Thyroid gland (tissue), 4 donors: Measurements from ENCODE around the gene CD58. TPM values are rescaled to one million over a fixed set of nuclear protein-coding genes. Genes with fewer than 3 reads are reported as not detected.

ENCODE experiments used
- DNase-seq, 2 donors: peaks; one replicate each; pipeline ENCODE4 v3.0.0-alpha.2; 2019
- H3K27ac ChIP-seq, 3 donors: fragments of 200-600 bp; sonication (generic); 1 replicate in 2 of 3; 2 replicates in 1 of 3; pipeline ENCODE4 v1.5.1; 2016 to 2019; ENCODE audit warnings: mild to moderate bottlenecking in 1 of 3, moderate library complexity in 1 of 3
- H3K27me3 ChIP-seq: fragments of 200-600 bp; sonication (generic); one replicate; pipeline ENCODE4 v1.5.1; 2019
- H3K36me3 ChIP-seq, 2 donors: fragments of 200-600 bp; sonication (generic); one replicate each; pipeline ENCODE4 v1.5.1; 2016 to 2019
- H3K4me1 ChIP-seq, 2 donors: fragments of 200-600 bp; sonication (generic); one replicate each; pipeline ENCODE4 v1.5.1; 2017 to 2019
- H3K4me3 ChIP-seq, 3 donors: fragments of 200-600 bp; sonication (generic); replicated peaks in 1 of 3; 1 replicate in 2 of 3; 2 replicates in 1 of 3; pipeline ENCODE4 v1.5.1; 2016; ENCODE audit warnings: mild to moderate bottlenecking in 1 of 3
- H3K9me3 ChIP-seq: fragments of 200-600 bp; sonication (generic); one replicate; pipeline ENCODE4 v1.5.1; 2017
- POLR2A ChIP-seq, 2 donors: fragments of 450-650 bp; IDR thresholded peaks; one replicate each; pipeline ENCODE4 v1.6.1; 2017; ENCODE audit warnings: antibody characterized with exemption in 2 of 2, mild to moderate bottlenecking in 2 of 2, moderate library complexity in 1 of 2
- WGBS, 2 donors: methylation state at CpG; one replicate each; pipeline ENCODE4 v1.1.5; 2017; 5-methylcytosine and 5-hydroxymethylcytosine counted together
- intact Hi-C: fragments of 100-400 bp; cut with DNase I; formaldehyde crosslinking; loops from one replicate; pipeline ENCODE4 v1.15.1; 2023
- total RNA-seq, 4 donors: library from RNA; depleted of rRNA; stranded (reverse); fragments of >200 nt; gene quantifications; one replicate each; pipeline ENCODE4 v1.2.3, GENCODE V29; 2016
- TF ChIP-seq, protein P1 (sequence below), 6 experiments: fragments of 200-600 bp in 3 of 6; fragments of 450-650 bp in 3 of 6; sonication (generic) in 3 of 6; IDR thresholded peaks; one replicate each; pipeline ENCODE4 v1.5.1; 2016 to 2019; ENCODE audit warnings: antibody characterized with exemption in 6 of 6, mild to moderate bottlenecking in 2 of 6, inconsistent platforms in 1 of 6, moderate library complexity in 1 of 6

Gene CD58
- total RNA-seq, 4 donors from 2014 or later, result 17.5 to 51.9 (median 23.1) TPM

GRCh38 chr1:116496380-116496779 lies 74.4 kb downstream of the CD58 start:
- Histone ChIP-seq H3K36me3 (no peaks in the 10 kb centered on the region), H3K27ac (no peak overlapping the region), H3K27me3 (no peaks in the 10 kb centered on the region), H3K4me3 (no peak overlapping the region), H3K4me1 (no peaks in the 10 kb centered on the region), H3K9me3 (no peaks in the 10 kb centered on the region)
- intact Hi-C loops, result loop anchor here (5.0 kb wide), 2 partner anchors 349 to 364 kb away; no protein-coding TSS in a partner anchor
- 76 to 86% methylated on average over 3 of the region's 3 CpGs for whole genome bisulfite sequencing, 2 donors
- DNase-seq, result no peak
- TF ChIP-seq, protein P1, sequence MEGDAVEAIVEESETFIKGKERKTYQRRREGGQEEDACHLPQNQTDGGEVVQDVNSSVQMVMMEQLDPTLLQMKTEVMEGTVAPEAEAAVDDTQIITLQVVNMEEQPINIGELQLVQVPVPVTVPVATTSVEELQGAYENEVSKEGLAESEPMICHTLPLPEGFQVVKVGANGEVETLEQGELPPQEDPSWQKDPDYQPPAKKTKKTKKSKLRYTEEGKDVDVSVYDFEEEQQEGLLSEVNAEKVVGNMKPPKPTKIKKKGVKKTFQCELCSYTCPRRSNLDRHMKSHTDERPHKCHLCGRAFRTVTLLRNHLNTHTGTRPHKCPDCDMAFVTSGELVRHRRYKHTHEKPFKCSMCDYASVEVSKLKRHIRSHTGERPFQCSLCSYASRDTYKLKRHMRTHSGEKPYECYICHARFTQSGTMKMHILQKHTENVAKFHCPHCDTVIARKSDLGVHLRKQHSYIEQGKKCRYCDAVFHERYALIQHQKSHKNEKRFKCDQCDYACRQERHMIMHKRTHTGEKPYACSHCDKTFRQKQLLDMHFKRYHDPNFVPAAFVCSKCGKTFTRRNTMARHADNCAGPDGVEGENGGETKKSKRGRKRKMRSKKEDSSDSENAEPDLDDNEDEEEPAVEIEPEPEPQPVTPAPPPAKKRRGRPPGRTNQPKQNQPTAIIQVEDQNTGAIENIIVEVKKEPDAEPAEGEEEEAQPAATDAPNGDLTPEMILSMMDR (IDR thresholded peaks at IDR 0.05), result no peak
- TF ChIP-seq POLR2A (IDR thresholded peaks at IDR 0.05), result no peak

GRCh38 chr1:116495535-116495934 lies 75.3 kb downstream of the CD58 start:
- Histone ChIP-seq H3K4me1 (no peaks in the 10 kb centered on the region), H3K9me3 (no peaks in the 10 kb centered on the region), H3K36me3 (no peaks in the 10 kb centered on the region), H3K27me3 (no peaks in the 10 kb centered on the region), H3K27ac (no peak overlapping the region), H3K4me3 (no peak overlapping the region)
- 43 to 64% methylated on average over 3 of the region's 4 CpGs for WGBS, 2 donors
- DNase-seq, result no peak
- intact Hi-C loops, result loop anchor here (5.0 kb wide), 2 partner anchors 348 to 363 kb away; no protein-coding TSS in a partner anchor
- TF ChIP-seq, protein P1 (IDR thresholded peaks at IDR 0.05), result no peak
- TF ChIP-seq POLR2A (IDR thresholded peaks at IDR 0.05), result no peak

GRCh38 chr1:116494745-116495144 lies 76.1 kb downstream of the CD58 start:
- intact Hi-C loops, result loop anchor here (5.0 kb wide), 2 partner anchors 347 to 362 kb away; no protein-coding TSS in a partner anchor
- no peak overlapping the region for H3K27ac ChIP-seq
- TF ChIP-seq POLR2A (IDR thresholded peaks at IDR 0.05), result no peak
- TF ChIP-seq, protein P1 (IDR thresholded peaks at IDR 0.05), result no peak
- H3K36me3 ChIP-seq, result no peaks in the 10 kb centered on the region
- 84 to 85% methylated on average over 2 of the region's 2 CpGs for WGBS, 2 donors
- H3K4me1 ChIP-seq, result no peaks in the 10 kb centered on the region
- H3K27me3 ChIP-seq, result no peaks in the 10 kb centered on the region
- no peak for DNase-seq
- H3K9me3 ChIP-seq, result no peaks in the 10 kb centered on the region
- H3K4me3 ChIP-seq, result no peak overlapping the region

- DNase-seq, result no peak
- no peaks in the 10 kb centered on the region for H3K9me3 ChIP-seq
- intact Hi-C loops, result no loop called here
- no peak overlapping the region for H3K27ac ChIP-seq
- H3K4me1 ChIP-seq, result peaks cover 0 to under 1% of the 10 kb centered on the region in 2 donors
- no peaks in the 10 kb centered on the region for H3K36me3 ChIP-seq
- WGBS, 2 donors, result 85 to 91% methylated on average over 12 of the region's 12 CpGs
- no peak overlapping the region for H3K4me3 ChIP-seq
- TF ChIP-seq, protein P1 (IDR thresholded peaks at IDR 0.05), result no peak
- no peak for TF ChIP-seq POLR2A (IDR thresholded peaks at IDR 0.05)
- H3K27me3 ChIP-seq, result no peaks in the 10 kb centered on the region
These were observed 76.5 kb downstream of the CD58 start for GRCh38 chr1:116494353-116494692.

DNA sequence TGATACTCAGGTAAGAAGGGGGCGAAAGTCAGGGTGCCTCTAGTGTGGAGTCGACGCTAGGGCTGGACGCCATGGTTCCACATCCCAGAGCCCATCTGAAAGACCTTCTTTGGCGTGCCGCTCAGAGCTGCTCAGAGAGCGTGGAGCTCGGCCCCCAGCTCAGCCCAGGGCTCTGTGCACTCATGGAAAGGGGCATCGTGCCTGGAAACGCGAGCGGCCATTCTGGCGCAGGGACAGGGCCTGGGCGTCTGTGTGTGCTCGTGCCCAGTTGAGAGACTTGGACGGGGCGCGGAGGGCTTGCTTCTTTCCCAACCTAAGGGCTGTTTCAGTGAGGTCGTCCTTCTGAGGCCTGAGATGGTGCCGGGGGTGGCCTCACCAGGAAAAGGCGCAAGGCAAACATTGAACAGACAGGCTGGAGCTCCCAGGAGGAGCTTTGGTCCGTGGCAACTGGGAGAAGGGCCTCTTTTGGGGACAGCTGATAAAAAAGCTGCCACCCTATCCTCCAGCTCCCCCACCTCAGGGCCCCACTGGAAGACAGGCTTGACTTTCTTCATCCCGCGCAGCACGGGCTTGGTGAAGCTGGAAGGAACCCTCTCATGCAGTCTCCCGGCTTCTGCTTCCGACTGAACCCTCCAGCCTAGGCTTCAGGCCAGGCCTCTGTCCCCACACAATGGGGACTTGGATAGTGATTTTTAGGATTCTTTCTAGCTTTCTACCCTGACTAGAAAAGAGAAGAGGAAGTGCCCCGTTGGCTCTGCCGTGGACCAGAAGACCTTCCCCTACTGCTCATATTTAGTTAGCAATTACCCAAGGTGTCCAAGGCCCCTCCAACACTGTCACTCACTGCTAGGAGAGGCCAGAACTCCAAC lies 77.1 kb downstream of the CD58 start:
- Histone ChIP-seq H3K27ac (no peak overlapping the region), H3K4me3 (no peak overlapping the region), H3K36me3 (no peaks in the 10 kb centered on the region), H3K27me3 (no peaks in the 10 kb centered on the region), H3K9me3 (no peaks in the 10 kb centered on the region), H3K4me1 (peaks cover 0 to 6% of the 10 kb centered on the region in 2 donors)
- intact Hi-C loops, result no loop called here
- WGBS, 2 donors, result 93 to 94% methylated on average over 20 to 29 of the region's 29 CpGs
- TF ChIP-seq POLR2A (IDR thresholded peaks at IDR 0.05), result no peak
- TF ChIP-seq, protein P1 (IDR thresholded peaks at IDR 0.05), result no peak
- DNase-seq, result no peak
